HepG2 (cell line): ENCODE measurements around the gene HOMEZ. TPM values are rescaled to one million over a fixed set of nuclear protein-coding genes. Genes with fewer than 3 reads are reported as not detected.

Experiments
- ATAC-seq: fragments of 200-7000 bp; cut with Tn5 transposase; 3 replicates; pipeline ENCODE4 v1.9.1; 2020; ENCODE audit warnings: mild to moderate bottlenecking, moderate library complexity
- BruUV-seq: library from RNA; stranded (reverse); fragments of 400-500 nt; replicated peaks from 2 replicates; lab custom pipeline; 2021; lab: Mats Ljungman, UMichigan
- CTCF ChIA-PET: fragments of 300-600 bp; formaldehyde crosslinking; extraction: SDS; loops from one replicate; lab custom pipeline; 2021; ENCODE audit warnings: low total read pairs, inconsistent platforms, low intra/inter-chr PET ratio; lab: Yijun Ruan, JAX
- POLR2A ChIA-PET: fragments of 350-600 bp; sonication (Branson Sonifier 250); formaldehyde crosslinking; loops from one replicate; lab custom pipeline; 2020; ENCODE audit warnings: antibody characterized with exemption, inconsistent platforms; lab: Yijun Ruan, JAX
- DNase-seq: peaks from one replicate; pipeline ENCODE4 v3.0.0-alpha.2; 2015; ENCODE audit warnings: low spot score
- FAIRE-seq: peaks from 3 replicates; lab custom pipeline; 2011; peaks lifted over from hg19 to GRCh38; lab: Jason Lieb, UNC
- H2AFZ ChIP-seq: one replicate; pipeline ENCODE4 v1.6.1; 2011; ENCODE audit warnings: low read length, inconsistent platforms
- H3K27ac ChIP-seq: fragments of 300-600 bp; 3 replicates; pipeline ENCODE4 v1.8.0; 2011; ENCODE audit warnings: mixed run types, mild to moderate bottlenecking, mixed read lengths, low read length, inconsistent platforms; ENCODE audit not compliant: insufficient read depth; ENCODE audit errors: extremely low read length
- H3K27me3 ChIP-seq, 2 experiments: fragments of 200-600 bp in 1 of 2; 2 replicates in 1 of 2; 3 replicates in 1 of 2; pipeline versions ENCODE4 v1.6.0 to v1.8.0; 2011; ENCODE audit warnings: low read length in 2 of 2, mild to moderate bottlenecking in 2 of 2, moderate library complexity in 2 of 2, inconsistent platforms in 1 of 2; ENCODE audit not compliant: insufficient read depth in 2 of 2, control insufficient read depth in 1 of 2
- H3K36me3 ChIP-seq, 2 experiments: fragments of 200-600 bp in 1 of 2; replicated peaks in 1 of 2; 2 replicates in 1 of 2; 3 replicates in 1 of 2; pipeline versions ENCODE4 v1.5.1 to v1.8.0; 2011; ENCODE audit warnings: low read length in 2 of 2, inconsistent platforms in 1 of 2; ENCODE audit not compliant: insufficient read depth in 2 of 2, control insufficient read depth in 1 of 2
- H3K4me1 ChIP-seq: 2 replicates; pipeline ENCODE4 v1.5.1; 2012; ENCODE audit warnings: low read length, inconsistent platforms; ENCODE audit not compliant: insufficient read depth
- H3K4me2 ChIP-seq: 2 replicates; pipeline ENCODE4 v1.6.0; 2011; ENCODE audit warnings: low read depth, low read length, inconsistent platforms
- H3K4me3 ChIP-seq, 3 experiments: fragments of 200-600 bp in 1 of 3; sonication (generic), shearing (Covaris generic) in 1 of 3; replicated peaks in 1 of 3; 2 replicates each; pipeline ENCODE4 v1.5.1; 2011 to 2016; ENCODE audit warnings: low read length in 3 of 3, inconsistent platforms in 2 of 3, low read depth in 2 of 3, mild to moderate bottlenecking in 2 of 3, control low read depth in 1 of 3, mixed read lengths in 1 of 3; ENCODE audit not compliant: insufficient read depth in 1 of 3
- H3K79me2 ChIP-seq: one replicate; pipeline ENCODE4 v1.6.1; 2011; ENCODE audit warnings: low read length, inconsistent platforms; ENCODE audit not compliant: insufficient read depth
- H3K9ac ChIP-seq: 2 replicates; pipeline ENCODE4 v1.6.0; 2011; ENCODE audit warnings: mild to moderate bottlenecking, low read depth, low read length, inconsistent platforms; ENCODE audit not compliant: insufficient read depth
- H3K9me3 ChIP-seq: 2 replicates; pipeline ENCODE4 v1.5.1; 2012; ENCODE audit warnings: mild to moderate bottlenecking, low read length
- H4K20me1 ChIP-seq: 2 replicates; pipeline ENCODE4 v1.6.0; 2011; ENCODE audit warnings: inconsistent platforms, mild to moderate bottlenecking, low read length, moderate library complexity; ENCODE audit not compliant: insufficient read depth
- ARID2 ChIP-seq: sonication (generic); formaldehyde crosslinking; IDR thresholded peaks from 2 replicates; pipeline ENCODE4 v1.8.1; 2022; ENCODE audit warnings: mild to moderate bottlenecking, missing genetic modification reagents, borderline replicate concordance
- ARNTL ChIP-seq: sonication (generic); formaldehyde crosslinking; IDR thresholded peaks from 2 replicates; pipeline ENCODE4 v1.4.0; 2020; ENCODE audit warnings: mild to moderate bottlenecking, missing genetic modification reagents
- CREB1 ChIP-seq, 2 experiments: fragments of 450-650 bp in 1 of 2; IDR thresholded peaks; 2 replicates each; pipeline ENCODE4 v1.6.1; 2016 to 2017; ENCODE audit warnings: control low read depth in 1 of 2, mild to moderate bottlenecking in 1 of 2, missing compliant biosample characterization in 1 of 2, missing genetic modification characterization in 1 of 2
- HDAC6 ChIP-seq: fragments of 200-600 bp; sonication (generic); IDR thresholded peaks from 2 replicates; pipeline ENCODE4 v1.7.0; 2017; ENCODE audit warnings: mild to moderate bottlenecking, antibody characterized with exemption, low read length, low read depth
- MBNL3 ChIP-seq: fragments of 250-450 bp; sonication (Bioruptor Pico); conservative IDR thresholded peaks from 2 replicates; pipeline ENCODE4 v1.8.0; 2022; ENCODE audit warnings: mild to moderate bottlenecking, inconsistent platforms
- NAIF1 ChIP-seq: sonication (generic); formaldehyde crosslinking; IDR thresholded peaks from 2 replicates; pipeline ENCODE4 v1.5.0; 2020; ENCODE audit warnings: mild to moderate bottlenecking, missing genetic modification reagents, borderline replicate concordance
- TARDBP ChIP-seq: sonication (generic); formaldehyde crosslinking; IDR thresholded peaks from 2 replicates; pipeline ENCODE4 v1.8.0; 2022; ENCODE audit warnings: mild to moderate bottlenecking, missing genetic modification reagents
- THYN1 ChIP-seq: sonication (generic); formaldehyde crosslinking; IDR thresholded peaks from 2 replicates; pipeline ENCODE4 v1.8.1; 2023; ENCODE audit warnings: low read depth, mild to moderate bottlenecking, moderate library complexity, missing genetic modification reagents, borderline replicate concordance
- ZBTB3 ChIP-seq: sonication (generic); formaldehyde crosslinking; IDR thresholded peaks from 2 replicates; pipeline ENCODE4 v1.4.0; 2020; ENCODE audit warnings: low read depth, mild to moderate bottlenecking, moderate library complexity, missing genetic modification reagents, borderline replicate concordance
- ZNF160 ChIP-seq: sonication (generic); formaldehyde crosslinking; IDR thresholded peaks from 2 replicates; pipeline ENCODE4 v1.8.0; 2022; ENCODE audit warnings: mild to moderate bottlenecking, inconsistent platforms, missing genetic modification reagents
- ZNF263 ChIP-seq: sonication (generic); formaldehyde crosslinking; IDR thresholded peaks from 2 replicates; pipeline ENCODE4 v1.4.0; 2020; ENCODE audit warnings: missing genetic modification reagents
- ZNF34 ChIP-seq: sonication (generic); formaldehyde crosslinking; IDR thresholded peaks from 2 replicates; pipeline ENCODE4 v1.4.0; 2020; ENCODE audit warnings: mild to moderate bottlenecking, missing genetic modification reagents, borderline replicate concordance
- ZNF607 ChIP-seq: sonication (generic); formaldehyde crosslinking; IDR thresholded peaks from 2 replicates; pipeline ENCODE4 v1.5.1; 2020; ENCODE audit warnings: missing genetic modification reagents, mild to moderate bottlenecking, borderline replicate concordance
- ZNF724P ChIP-seq: sonication (generic); formaldehyde crosslinking; IDR thresholded peaks from 2 replicates; pipeline ENCODE4 v1.8.0; 2022; ENCODE audit warnings: missing genetic modification reagents, borderline replicate concordance
- WGBS: methylation state at CpG from one replicate; pipeline ENCODE4 v1.1.6; 2017; ENCODE audit warnings: low lambda C conversion rate; 5-methylcytosine and 5-hydroxymethylcytosine counted together
- in situ Hi-C: cut with HindIII; loops from 2 replicates; pipeline ENCODE4 v1.10.0; 2017; ENCODE audit warnings: low pct_unique_long_range_greater_than_20kb; ENCODE audit not compliant: extremely low pct_ligation_motif_present
- intact Hi-C: fragments of 100-400 bp; cut with micrococcal nuclease; formaldehyde crosslinking; loops from one replicate; pipeline ENCODE4 v1.10.0; 2022; ENCODE audit not compliant: unreplicated experiment
- polyA plus RNA-seq, 8 experiments: library from polyadenylated mRNA; depleted of rRNA in 3 of 8; stranded (reverse) in 7 of 8; unstranded in 1 of 8; fragments of >200 nt; fragmentation: Illumina TruSeq in 4 of 8; extraction: Trizol in 4 of 8; gene quantifications; 2 replicates each; pipeline versions ENCODE4 v1.2.1 to v1.2.3, GENCODE V29; 2011 to 2016; ENCODE audit warnings: low read depth in 4 of 8, missing spikeins in 1 of 8, mixed read lengths in 1 of 8; ENCODE audit not compliant: insufficient read depth in 1 of 8
- total RNA-seq, 5 experiments: library from RNA; depleted of rRNA; stranded (reverse); fragments of >200 nt; fragmentation: Illumina TruSeq; extraction: Trizol; gene quantifications; 2 replicates each; pipeline ENCODE4 v1.2.3, GENCODE V29; 2016; ENCODE audit warnings: low read depth in 1 of 5
- TF ChIP-seq, protein P1 (sequence below): sonication (generic); formaldehyde crosslinking; IDR thresholded peaks from 2 replicates; pipeline ENCODE4 v1.8.0; 2022; ENCODE audit warnings: low read depth, missing genetic modification reagents
- TF ChIP-seq, protein P2 (sequence below): IDR thresholded peaks from 2 replicates; pipeline ENCODE4 v1.6.1; 2016; ENCODE audit warnings: missing genetic modification reagents, missing compliant biosample characterization
- TF ChIP-seq, protein P3 (sequence below): sonication (generic); formaldehyde crosslinking; IDR thresholded peaks from 2 replicates; pipeline ENCODE4 v1.8.1; 2022; ENCODE audit warnings: mild to moderate bottlenecking, missing genetic modification reagents
- TF ChIP-seq, protein P4 (sequence below): IDR thresholded peaks from 2 replicates; pipeline ENCODE4 v1.6.1; 2016; ENCODE audit warnings: low read depth

Gene HOMEZ
- total and polyA plus RNA-seq, 2 of the 13 experiments (the other 11 are each of a cell fraction or from before 2014, with no cell fraction given), result 14.5 to 31.8 TPM

DNA sequence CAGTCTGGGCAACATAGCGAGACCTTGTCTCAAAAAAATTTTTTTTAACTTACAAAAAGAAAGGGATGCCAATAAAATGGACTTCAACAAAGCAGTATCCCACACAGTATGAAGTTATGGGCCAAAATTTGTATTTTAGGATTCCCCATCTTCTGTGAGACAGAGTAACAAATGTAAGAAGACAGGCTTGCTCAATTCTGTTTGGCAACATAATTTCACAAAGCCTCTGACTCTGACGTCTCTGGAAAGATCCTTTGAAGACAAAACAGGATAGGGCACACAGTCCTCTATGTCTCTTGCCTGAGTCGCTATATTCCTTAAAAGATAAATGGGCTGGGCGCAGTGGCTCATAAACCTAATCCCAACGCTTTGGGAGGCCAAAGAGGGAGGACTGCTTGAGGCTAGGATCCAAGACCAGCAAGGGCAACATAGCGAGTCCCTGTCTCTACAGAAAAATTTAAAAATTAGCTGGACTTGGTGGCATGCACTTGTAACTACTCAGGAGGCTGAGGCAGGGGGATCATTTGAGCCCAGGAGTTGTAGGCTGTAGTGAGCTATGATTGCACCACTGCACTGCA lies 1.1 kb upstream of the HOMEZ start:
- Histone ChIP-seq H3K9ac (peak overlapping the region; percentile 75), H3K27ac (peak overlapping the region; percentile 83), H2AFZ (no peak overlapping the region), H3K4me2 (peak overlapping the region; percentile 93), H3K36me3 (peaks cover 2 to 4% of the 10 kb centered on the region in 2 experiments; a peak in 1 of 5 replicates), H3K4me3 (peak overlapping the region; percentile 83 to 96 (median 83)), H3K4me1 (peaks cover 26% of the 10 kb centered on the region), H3K79me2 (peaks cover 19% of the 10 kb centered on the region), H3K27me3 (no peaks in the 10 kb centered on the region; a peak in 1 of 5 replicates), H4K20me1 (no peaks in the 10 kb centered on the region), H3K9me3 (no peaks in the 10 kb centered on the region)
- BruUV-seq, result no TSS peak
- in situ Hi-C loops (no loop called here), intact Hi-C loops (loop anchor here (1.0 kb wide), 5 partner anchors 8 to 192 kb away; partner anchors contain the start of genes ACIN1, C14orf119, NGDN and PABPN1)
- DNase-seq, result no peak
- CTCF ChIA-PET, result interaction anchor here (1.9 kb wide), 1 partner anchor 8 kb away, joined by 8 read pairs; no protein-coding TSS in a partner anchor
- POLR2A ChIA-PET, result interaction anchor here (0.9 to 9.2 kb wide), 22 partner anchors 7 to 955 kb away, joined by 3 to 165 read pairs (median 6); partner anchors contain the start of genes ACIN1, BCL2L2, C14orf119 and MYH7
- WGBS, result 46% methylated on average over 6 of the region's 6 CpGs
- no peak for FAIRE-seq
- no peak for ATAC-seq
- TF ChIP-seq MBNL3 (CRISPR knock-in tag) (0 out of 2 replicates have a peak, but pooled peaks have one; percentile 33), NAIF1 (CRISPR knock-in tag) (0 out of 2 replicates have a peak, but pooled peaks have one; percentile 13), ZNF160 (CRISPR knock-in tag) (no peak), ZNF34 (CRISPR knock-in tag) (peak; percentile 80; the same call in 1 of the 2 replicates), ARID2 (CRISPR knock-in tag) (peak; percentile 82; the same call in 1 of the 2 replicates), ZNF263 (CRISPR knock-in tag) (peak; percentile 69; the same call in 1 of the 2 replicates), ZNF607 (CRISPR knock-in tag) (0 out of 2 replicates have a peak, but pooled peaks have one; percentile 73), ARNTL (CRISPR knock-in tag) (0 out of 2 replicates have a peak, but pooled peaks have one; percentile 5), CREB1 (IDR thresholded peaks at IDR 0.05) (no peak), CREB1 (CRISPR knock-in tag; IDR thresholded peaks at IDR 0.05) (no peak), HDAC6 (0 out of 2 replicates have a peak, but pooled peaks have one; percentile 5), ZNF724P (CRISPR knock-in tag) (peak; percentile 39; the same call in 1 of the 2 replicates), THYN1 (CRISPR knock-in tag) (0 out of 2 replicates have a peak, but pooled peaks have one; percentile 38), TARDBP (CRISPR knock-in tag) (peak; percentile 54; the same call in 1 of the 2 replicates), ZBTB3 (CRISPR knock-in tag) (0 out of 2 replicates have a peak, but pooled peaks have one; percentile 24)
- TF ChIP-seq, protein P1, sequence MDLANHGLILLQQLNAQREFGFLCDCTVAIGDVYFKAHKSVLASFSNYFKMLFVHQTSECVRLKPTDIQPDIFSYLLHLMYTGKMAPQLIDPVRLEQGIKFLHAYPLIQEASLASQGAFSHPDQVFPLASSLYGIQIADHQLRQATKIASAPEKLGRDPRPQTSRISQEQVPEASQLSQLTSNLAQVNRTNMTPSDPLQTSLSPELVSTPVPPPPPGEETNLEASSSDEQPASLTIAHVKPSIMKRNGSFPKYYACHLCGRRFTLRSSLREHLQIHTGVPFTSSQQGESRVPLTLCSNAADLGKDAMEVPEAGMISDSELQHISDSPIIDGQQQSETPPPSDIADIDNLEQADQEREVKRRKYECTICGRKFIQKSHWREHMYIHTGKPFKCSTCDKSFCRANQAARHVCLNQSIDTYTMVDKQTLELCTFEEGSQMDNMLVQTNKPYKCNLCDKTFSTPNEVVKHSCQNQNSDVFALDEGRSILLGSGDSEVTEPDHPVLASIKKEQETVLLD (CRISPR knock-in tag), result no peak
- TF ChIP-seq, protein P2, sequence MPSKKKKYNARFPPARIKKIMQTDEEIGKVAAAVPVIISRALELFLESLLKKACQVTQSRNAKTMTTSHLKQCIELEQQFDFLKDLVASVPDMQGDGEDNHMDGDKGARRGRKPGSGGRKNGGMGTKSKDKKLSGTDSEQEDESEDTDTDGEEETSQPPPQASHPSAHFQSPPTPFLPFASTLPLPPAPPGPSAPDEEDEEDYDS (CRISPR knock-in tag), result 0 out of 2 replicates have a peak, but pooled peaks have one; percentile 29
- TF ChIP-seq, protein P3, sequence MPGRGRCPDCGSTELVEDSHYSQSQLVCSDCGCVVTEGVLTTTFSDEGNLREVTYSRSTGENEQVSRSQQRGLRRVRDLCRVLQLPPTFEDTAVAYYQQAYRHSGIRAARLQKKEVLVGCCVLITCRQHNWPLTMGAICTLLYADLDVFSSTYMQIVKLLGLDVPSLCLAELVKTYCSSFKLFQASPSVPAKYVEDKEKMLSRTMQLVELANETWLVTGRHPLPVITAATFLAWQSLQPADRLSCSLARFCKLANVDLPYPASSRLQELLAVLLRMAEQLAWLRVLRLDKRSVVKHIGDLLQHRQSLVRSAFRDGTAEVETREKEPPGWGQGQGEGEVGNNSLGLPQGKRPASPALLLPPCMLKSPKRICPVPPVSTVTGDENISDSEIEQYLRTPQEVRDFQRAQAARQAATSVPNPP (CRISPR knock-in tag), result no peak
- TF ChIP-seq, protein P4, sequence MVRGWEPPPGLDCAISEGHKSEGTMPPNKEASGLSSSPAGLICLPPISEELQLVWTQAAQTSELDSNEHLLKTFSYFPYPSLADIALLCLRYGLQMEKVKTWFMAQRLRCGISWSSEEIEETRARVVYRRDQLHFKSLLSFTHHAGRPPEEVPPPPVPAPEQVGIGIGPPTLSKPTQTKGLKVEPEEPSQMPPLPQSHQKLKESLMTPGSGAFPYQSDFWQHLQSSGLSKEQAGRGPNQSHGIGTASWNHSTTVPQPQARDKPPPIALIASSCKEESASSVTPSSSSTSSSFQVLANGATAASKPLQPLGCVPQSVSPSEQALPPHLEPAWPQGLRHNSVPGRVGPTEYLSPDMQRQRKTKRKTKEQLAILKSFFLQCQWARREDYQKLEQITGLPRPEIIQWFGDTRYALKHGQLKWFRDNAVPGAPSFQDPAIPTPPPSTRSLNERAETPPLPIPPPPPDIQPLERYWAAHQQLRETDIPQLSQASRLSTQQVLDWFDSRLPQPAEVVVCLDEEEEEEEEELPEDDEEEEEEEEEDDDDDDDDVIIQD, result no peak
